GM21825 (cell line): ENCODE data around the gene SLC38A4.
"Not testable (repeated sequence)": the region's sequence is repeated elsewhere in the genome, so short reads cannot be mapped to it uniquely, and the experiment has no call there.

Source experiments
- ATAC-seq: cut with Tn5 transposase; IDR thresholded peaks from one replicate; pipeline ENCODE4 v1.9.1; 2021; ENCODE audit warnings: mild to moderate bottlenecking, moderate library complexity; ENCODE audit not compliant: unreplicated experiment

Gene SLC38A4

DNA sequence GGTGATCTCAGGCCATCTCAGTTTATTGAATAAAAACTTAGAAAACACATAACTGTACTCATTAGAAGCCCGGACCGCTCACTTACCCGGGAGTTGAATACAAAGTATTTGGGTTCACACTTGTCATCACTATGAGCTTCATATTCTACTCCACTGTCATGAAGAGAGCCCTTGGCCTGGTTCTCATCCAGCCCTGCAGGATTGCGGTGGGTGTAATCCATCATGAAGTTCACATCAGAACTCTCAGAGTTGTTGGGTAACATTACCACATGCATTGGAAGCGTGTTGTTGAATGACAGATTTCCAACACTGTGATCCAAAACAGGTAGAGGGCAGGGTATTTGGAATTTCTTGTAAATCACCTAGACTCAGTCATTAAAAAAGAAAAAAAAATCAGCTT is 47.4 kb downstream of the SLC38A4 start:
- no peak for ATAC-seq

DNA sequence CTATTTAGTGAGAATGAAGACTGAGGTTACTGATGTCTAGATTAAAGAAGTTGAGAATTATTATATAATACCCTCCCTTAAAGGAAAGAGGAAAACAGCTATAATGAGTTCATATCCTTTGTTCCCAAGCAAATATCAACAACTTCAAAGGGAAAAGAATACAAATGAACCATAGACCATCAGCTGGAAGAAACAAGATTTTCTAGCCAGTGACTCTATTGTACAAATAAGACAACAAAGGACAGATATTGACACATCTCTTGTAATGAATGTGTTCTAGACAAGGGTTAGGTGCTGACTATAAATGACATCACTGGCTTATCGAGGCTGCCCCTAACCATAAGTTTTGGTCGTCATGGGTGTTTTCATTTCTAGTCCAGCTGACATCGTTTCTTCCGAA is 48.2 kb downstream of the SLC38A4 start:
- ATAC-seq: no peak

DNA sequence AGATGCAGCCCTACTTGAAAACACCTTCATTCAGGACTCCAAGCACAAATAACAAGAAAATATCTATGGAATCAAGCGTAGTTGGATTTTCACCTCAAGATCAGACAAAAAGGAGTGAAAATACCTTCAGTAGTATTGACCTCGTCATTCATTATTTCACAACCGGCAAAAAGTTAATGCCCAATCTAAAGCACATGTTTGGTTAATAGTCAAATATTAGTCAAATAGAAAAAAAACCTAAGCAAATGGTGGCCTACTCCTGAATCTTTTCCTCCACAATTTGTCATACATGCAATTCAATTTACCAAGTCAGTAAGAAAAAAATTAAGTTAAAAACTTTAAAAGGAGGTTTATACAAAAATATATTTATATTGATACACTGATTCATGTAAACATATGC is 50.0 kb downstream of the SLC38A4 start:
- no peak for ATAC-seq

DNA sequence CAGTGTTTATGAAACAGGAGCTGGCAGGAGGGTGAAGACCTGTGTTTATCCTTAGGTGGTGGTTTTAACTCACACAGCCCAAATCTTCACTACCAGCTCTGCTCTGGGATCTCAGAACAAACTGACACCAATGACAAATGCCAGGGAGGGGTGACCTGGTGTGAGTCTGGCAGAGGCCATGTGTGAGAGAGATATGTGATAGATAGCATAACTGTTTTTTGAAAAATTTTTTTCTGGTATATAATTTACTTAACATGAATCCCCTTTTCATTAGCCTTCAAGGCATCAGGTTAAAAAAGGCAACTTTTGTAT is 51.5 kb downstream of the SLC38A4 start:
- ATAC-seq: no peak

DNA sequence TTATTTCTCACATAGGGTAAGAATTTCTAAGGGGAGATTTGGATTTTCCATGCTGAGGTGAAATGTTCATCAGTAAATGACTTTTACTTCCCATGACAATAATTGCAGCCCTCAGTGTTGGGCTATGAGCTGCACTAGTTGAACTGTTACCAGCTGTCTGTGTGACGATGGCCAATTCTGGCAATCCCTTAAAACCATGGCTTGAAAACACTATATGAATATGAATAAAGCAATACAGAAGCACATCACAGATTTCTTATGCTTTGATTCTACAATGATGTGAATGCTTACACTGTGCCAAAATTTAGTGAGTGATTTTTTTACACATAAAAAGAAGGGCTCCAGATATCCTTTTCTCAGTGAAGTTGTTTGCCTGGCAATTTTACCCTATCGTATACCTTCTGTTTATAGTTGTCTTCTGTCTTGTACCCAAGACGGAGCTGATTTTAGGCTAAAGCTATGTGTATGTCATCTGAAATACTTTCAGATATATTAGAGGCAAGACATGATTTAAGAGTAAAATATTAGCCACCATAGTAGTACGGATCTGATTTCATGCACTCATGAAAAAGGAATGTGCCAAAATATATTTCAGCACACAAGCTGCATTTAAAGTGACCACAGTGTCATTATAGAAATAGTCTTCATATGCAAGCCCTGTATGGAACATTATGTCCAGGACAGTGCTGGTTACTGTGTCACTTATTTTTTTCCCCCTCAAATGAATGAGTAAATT is 52.0 kb downstream of the SLC38A4 start:
- ATAC-seq: no peak

DNA sequence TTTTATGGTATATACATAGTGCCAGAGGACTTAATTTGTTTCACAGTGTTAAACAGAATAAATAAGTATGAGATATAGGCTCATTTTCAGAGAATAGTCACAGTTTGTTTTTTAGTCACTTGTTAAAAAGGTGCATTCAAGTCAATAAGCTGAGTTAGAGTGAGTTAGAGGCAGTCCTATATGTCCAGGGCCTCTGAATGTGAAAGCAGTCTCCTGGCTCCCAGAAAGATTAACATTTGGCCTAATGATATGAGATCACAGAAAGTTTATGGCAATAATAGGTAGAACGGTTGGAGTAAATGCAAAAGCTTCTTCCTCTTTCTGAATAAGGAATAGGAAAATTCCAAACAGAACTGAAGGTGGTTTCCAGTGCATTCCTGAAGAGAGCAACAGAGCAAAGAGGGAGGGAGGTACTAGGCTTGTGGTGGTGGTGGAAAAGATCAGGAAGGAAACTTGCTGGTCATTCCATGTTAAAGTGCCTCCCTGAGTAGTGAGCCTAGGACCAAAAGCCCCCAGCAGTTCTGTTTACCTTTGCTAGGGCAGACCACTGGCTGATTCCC is 54.4 kb downstream of the SLC38A4 start:
- ATAC-seq: no peak

DNA sequence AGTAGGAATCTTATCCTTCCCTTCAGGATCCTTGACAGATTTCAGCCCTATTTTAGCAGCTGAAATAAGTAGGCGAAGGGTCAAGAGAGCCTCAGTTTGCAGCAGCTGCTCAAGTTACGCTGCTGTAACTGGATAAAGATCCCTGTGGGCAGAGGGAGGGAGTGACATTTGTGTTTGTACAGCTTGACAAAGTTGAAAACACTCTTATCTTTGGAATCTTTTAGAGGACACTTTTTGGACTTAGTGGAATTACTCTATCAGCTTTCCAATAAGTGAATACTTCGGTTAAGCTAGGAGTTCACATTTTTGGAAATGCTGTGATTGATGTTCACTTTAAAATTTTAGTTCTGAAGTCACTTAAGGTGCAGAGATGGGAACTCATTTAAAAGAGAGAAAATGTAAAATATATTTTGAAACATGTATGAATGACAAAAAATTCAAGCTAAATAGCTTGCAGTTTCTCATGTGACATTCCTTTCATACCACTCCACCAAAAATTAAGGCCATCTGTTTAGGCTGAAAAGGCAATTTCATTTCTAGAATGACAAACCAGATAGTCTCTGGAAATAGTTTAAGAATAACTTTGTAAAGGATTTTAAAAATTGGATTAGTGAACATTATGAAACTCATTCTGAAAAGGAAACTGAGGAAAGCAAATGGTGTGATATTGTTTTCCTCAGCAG is 55.2 kb downstream of the SLC38A4 start:
- no peak for ATAC-seq

DNA sequence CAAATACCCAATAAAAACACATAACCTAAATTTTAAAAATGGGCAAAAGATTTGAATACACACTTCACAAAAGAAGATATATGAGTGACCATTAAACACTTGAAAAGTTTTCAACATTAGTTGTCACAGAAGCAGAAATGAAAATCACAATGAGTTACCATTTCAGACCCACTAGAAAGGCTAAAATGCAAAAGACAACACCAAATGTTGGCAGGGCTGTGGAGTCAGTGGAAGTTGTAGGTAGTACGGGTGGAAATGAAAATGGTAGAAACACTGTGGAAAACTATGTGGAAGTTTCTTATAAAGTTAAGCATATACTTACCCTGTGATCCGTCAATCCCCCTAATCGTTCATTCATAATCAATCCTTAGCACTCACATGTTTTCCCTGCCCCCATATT is 61.8 kb downstream of the SLC38A4 start:
- ATAC-seq: no peak

DNA sequence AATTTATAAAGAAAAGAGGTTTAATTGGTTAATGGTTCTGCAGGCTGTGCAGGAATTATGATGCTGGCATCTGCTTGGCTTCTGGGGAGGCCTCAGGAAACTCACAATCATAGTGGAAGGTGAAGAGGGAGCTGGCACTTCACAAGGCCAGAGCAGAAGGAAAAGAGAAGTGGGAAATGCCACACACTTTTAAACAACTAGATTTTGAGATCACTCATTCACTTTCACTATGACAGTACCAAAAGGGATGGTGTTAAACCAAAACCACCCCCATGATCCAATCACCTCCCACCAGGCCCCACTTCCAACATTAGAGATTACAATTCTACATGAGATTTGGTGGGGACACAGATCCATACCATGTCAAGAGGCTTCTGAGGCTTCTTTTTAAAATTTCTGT is 62.6 kb downstream of the SLC38A4 start:
- ATAC-seq: no peak

DNA sequence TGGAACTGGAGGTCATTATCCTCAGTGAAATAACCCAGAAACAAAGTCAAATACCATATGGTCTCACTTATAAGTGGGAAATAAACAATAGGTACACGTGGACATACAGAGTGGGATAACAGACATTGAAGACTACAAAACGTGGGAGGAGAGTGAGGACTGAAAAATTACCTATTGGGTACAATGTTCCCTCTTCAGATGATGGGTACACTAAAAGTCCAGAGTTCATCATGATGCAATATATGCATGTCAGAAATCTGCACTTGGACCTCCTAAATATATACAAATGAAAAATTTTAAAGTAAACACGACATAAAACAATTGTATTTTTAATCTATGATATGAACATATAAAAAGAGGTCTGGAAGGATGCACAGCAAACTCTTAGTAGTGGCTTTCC is 71.2 kb downstream of the SLC38A4 start:
- no peak for ATAC-seq

DNA sequence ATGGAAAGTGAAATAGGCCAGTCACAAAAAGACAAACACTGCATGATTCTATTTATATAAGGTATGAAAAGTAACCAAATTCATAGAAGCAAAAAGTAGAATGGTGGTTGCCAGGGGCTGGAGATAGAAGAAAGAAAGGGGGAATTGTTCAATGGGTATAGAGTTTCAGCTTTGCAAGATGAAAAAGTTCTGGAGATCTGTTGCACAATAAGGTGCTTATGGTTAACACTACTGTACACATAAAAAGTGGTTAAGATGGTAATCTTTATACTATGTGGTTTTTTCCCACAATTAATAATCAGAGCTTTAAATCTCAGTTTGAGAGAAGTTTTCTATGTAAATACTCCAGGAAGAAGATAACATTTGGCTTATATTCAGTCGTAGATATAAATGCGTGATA is 73.4 kb downstream of the SLC38A4 start:
- ATAC-seq: no peak

DNA sequence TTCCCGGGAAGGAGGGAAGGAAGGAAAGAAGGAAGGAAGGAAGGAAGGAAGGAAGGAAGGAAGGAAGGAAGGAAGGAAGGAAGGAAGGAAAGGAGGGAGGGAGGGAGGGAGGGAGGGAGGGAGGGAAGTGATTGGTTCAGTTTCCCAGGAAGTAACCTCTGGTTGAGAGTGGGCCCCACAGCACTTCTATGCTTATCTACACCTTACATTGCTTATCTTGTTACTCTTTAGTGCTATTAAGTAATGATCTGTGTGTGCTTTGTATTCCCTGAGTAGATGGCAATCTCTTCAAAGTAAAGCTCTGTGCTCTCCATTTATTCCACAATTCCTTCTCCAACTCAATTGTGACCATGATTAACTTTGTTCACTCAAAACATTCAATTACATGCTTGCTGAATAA is 74.6 kb downstream of the SLC38A4 start:
- no peak for ATAC-seq

DNA sequence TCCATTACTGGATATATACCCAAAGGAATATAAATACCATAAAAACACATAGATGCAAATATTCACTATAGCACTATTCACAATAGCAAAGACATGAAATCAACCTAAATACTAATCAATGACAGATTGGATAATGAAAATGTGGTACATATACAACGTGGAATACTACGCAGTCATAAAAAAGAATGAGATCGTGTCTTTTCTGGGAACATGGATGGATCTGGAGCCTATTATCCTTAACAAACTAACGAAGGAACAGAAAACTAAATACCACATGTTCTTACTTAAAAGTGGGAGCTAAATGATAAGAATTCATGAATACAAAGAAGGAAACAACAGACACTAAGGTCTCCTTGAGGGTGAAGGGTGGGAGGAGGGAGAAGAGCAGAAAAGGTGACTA is 76.5 kb downstream of the SLC38A4 start:
- ATAC-seq: no peak

DNA sequence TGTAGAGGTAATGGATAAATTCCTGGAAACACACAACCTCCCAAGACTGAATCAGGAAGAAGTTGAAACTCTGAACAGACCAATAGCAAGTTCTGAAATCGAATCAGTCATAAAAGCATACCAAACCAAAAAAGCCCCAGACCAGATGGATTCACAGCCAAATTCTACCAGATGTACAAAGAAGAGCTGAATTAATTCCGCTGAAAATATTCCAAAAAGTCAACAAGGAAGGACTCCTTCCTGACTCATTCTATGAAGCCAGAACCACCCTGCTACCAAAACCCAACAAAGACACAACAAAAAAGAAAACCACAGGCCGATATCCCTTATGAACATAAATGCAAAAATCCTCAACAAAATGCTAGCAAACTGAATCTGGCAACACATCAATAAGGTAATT is 81.5 kb downstream of the SLC38A4 start:
- no peak for ATAC-seq

DNA sequence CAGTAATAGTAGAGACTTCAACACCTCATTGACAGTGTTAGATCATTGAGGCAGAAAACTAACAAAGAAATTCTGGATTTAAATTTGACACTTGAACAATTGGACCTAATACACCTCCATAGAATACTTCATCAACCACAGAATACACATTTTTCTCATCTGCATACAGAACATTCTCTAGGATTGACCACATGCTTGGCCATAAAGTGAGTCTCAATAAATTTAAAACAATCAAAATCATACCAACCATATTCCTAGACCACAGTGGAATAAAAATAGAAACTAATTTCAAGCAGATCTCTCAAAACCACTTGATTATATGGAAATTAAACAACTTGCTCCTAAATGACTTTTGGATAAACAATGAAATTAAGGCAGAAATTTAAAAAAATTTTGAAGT is 82.3 kb downstream of the SLC38A4 start:
- ATAC-seq: no peak

DNA sequence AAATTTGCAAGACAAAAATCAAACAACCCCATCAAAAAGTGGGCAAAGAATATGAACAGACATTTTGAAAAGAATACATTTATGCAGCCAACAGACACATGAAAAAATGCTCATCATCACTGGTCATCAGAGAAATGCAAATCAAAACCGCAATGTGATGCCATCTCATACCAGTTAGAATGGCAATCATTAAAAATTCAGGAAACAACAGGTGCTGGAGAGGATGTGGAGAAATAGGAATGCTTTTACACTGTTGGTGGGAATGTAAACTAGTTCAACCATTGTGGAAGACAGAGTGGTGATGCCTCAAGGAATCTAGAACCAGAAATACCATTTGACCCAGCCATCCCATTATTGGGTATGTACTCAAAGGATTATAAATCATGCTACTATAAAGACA is 83.5 kb downstream of the SLC38A4 start:
- not testable (repeated sequence) for ATAC-seq

DNA sequence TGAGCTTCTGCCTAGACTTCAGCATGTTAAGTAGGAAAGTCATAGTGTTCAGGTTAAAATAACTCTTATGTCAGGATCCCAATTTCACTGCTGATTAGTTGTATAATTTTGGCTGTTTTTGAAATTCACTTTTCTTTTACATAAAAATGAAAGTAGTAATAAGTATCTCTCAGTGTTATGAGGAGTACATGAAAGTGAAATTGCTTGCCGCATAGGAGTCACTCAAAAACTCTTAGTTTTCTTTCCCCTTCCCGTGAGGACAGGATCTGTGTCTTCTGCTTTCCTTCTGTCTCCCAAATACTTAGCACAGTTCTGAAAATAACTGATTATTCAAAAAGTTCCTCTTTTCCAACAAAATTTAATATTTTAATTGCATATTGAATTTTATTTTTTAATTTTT is 100.5 kb downstream of the SLC38A4 start:
- no peak for ATAC-seq

DNA sequence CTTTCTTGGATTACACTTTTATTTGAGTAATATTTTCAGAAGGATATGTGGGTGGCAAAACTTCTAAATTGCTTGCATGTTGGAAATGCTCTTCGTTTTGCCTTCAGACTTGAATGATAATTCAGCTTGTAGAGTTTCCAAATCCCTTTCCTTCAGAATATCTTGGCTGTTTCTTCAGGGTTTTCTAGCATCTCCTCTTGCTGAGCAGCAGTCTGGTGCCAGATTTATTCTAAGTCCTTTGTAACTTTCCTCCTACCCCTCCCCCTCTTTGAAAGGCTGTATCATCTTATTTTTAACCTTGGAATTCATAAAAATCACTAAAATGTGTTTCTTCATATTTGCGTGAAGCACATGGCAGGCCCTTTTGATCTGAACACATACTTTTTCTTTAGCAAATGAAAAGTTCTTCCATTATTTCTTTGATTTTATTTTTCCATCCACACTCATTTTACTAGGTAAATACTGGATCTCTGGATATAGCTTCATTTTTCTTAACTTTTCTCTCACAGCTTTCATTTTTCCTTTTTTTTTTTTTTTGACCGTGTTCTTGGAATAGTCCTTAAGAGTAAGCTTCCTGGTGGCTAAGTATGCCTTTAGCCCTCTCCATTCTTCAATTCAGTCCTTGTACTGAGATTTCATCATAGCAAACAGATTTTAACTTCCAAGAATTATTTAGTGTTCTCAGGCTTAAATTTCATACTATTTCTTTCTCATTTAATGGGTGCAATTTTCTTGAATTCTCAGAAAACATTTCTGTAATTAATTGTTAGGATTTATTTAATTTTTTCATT is 102.0 kb downstream of the SLC38A4 start:
- no peak for ATAC-seq

DNA sequence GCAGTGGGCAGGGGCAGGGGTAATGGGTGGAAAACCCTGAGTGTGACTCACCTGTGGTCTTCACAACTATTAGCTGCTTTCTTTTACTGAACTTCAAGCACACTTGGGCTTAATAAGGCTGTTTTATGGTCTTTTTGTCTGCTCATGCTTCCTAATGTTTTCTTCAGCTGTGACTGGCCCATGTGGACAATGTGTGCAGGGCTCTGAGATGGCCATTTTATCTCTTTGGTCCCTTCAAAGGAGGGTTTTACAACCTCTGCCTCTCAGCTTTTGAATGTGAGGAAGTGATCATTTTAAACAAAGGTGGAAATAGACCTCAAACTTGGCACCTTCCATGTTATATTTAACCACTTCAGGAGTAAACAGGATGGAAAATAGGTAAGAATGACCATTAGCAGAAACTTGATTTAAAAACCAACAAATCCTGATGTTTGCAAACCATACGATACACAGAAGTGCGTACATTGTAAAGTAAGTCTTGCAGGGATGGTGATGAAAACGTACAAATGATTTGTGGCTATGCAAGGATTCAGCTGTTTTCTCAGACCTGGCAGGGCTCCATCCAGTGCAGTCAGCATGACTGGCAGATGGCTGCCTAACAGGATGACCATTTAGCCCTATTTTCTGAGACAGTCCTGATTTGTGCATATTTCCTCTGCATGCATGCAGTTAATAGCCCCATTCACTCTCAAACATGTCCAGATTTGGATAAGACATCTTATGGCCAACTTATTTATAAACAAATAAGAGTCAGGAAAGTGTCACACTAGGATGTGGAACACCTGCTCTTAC is 103.2 kb downstream of the SLC38A4 start:
- ATAC-seq: no peak

DNA sequence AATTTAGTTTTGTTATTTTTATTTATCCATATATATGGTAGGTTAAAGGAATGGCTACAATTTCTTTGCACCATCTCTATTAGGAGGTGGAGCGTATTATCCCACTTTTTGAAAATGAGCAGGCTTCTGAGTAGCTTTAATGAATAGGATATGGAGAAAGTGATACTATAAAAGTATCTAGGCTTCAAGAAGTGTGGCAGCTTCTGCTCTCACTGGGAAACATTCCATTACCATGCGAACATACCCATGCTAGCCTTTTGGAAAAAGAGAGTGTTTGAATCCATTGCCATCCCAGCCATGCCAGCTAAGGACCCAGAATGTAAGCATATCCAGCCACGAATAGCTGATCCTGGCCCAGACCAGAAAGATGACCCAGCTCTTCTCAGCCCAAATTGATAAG is 107.3 kb downstream of the SLC38A4 start:
- no peak for ATAC-seq

DNA sequence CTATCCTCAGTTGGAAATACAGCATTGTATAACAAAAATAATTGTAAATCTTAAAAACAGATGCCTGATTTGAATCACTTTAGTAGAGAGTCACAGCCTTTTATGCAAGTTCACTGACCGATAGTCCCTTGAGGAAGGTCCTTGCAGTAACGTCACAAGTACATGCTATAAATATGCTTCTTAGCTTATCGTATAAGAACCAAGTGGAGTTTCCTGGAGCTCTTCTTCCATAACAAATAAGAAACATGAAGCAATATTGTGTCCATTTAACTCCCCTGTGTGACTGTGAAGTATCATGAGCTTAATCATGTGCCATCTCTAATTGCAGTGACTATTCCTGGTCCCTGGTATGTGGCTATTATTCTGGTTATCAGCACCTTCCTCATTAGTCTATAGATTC is 107.9 kb downstream of the SLC38A4 start:
- ATAC-seq: no peak
